CD4-positive, alpha-beta T cell treated with Interleukin-17A for 1 hour (primary cell): ENCODE measurements around the gene PRRX1.

Experiments used
- DNase-seq: peaks from one replicate; pipeline ENCODE4 v3.0.0-alpha.2; 2020

Gene PRRX1

GRCh38 chr1:170664828-170665612 is 1.1 kb downstream of the PRRX1 start:
- DNase-seq = no peak

- DNase-seq = no peak
Measured at GRCh38 chr1:170665629-170666028, 1.7 kb downstream of the PRRX1 start.

GRCh38 chr1:170666541-170667254 is 2.8 kb downstream of the PRRX1 start:
- no peak for DNase-seq

- no peak for DNase-seq
Measured at GRCh38 chr1:170668209-170669106, 4.5 kb downstream of the PRRX1 start.

- DNase-seq = no peak
Measured at GRCh38 chr1:170669107-170669445, 5.1 kb downstream of the PRRX1 start.

GRCh38 chr1:170669586-170670530 is 5.9 kb downstream of the PRRX1 start:
- DNase-seq = no peak

GRCh38 chr1:170670802-170671628 is 7.1 kb downstream of the PRRX1 start:
- DNase-seq = no peak

GRCh38 chr1:170671629-170671963 is 7.7 kb downstream of the PRRX1 start:
- DNase-seq = no peak

- no peak for DNase-seq
Measured at GRCh38 chr1:170672316-170672715, 8.4 kb downstream of the PRRX1 start.

GRCh38 chr1:170674239-170674638 is 10.3 kb downstream of the PRRX1 start:
- DNase-seq = no peak

GRCh38 chr1:170674986-170675385 is 11.1 kb downstream of the PRRX1 start:
- DNase-seq = no peak

GRCh38 chr1:170675865-170676264 is 11.9 kb downstream of the PRRX1 start:
- no peak for DNase-seq

- no peak for DNase-seq
Measured at GRCh38 chr1:170676628-170677027, 12.7 kb downstream of the PRRX1 start.

GRCh38 chr1:170678027-170678600 is 14.2 kb downstream of the PRRX1 start:
- no peak for DNase-seq

GRCh38 chr1:170680428-170680827 is 16.5 kb downstream of the PRRX1 start:
- no peak for DNase-seq

GRCh38 chr1:170682169-170682568 is 18.2 kb downstream of the PRRX1 start:
- DNase-seq = no peak

GRCh38 chr1:170682809-170683208 is 18.9 kb downstream of the PRRX1 start:
- no peak for DNase-seq

GRCh38 chr1:170685166-170685565 is 21.2 kb downstream of the PRRX1 start:
- no peak for DNase-seq

GRCh38 chr1:170686291-170686690 is 22.4 kb downstream of the PRRX1 start:
- no peak for DNase-seq

- no peak for DNase-seq
Measured at GRCh38 chr1:170687621-170688020, 23.7 kb downstream of the PRRX1 start.

- no peak for DNase-seq
Measured at GRCh38 chr1:170691258-170691657, 27.3 kb downstream of the PRRX1 start.
